HepG2 (cell line): ENCODE data around the gene FAM13B. TPM values are rescaled to one million over a fixed set of nuclear protein-coding genes. Genes with fewer than 3 reads are reported as not detected.

ENCODE experiments used
- ATAC-seq: fragments of 200-7000 bp; cut with Tn5 transposase; 3 replicates; pipeline ENCODE4 v1.9.1; 2020; ENCODE audit warnings: mild to moderate bottlenecking, moderate library complexity
- BruUV-seq: library from RNA; stranded (reverse); fragments of 400-500 nt; replicated peaks from 2 replicates; lab custom pipeline; 2021; lab: Mats Ljungman, UMichigan
- CTCF ChIA-PET: fragments of 300-600 bp; formaldehyde crosslinking; extraction: SDS; loops from one replicate; lab custom pipeline; 2021; ENCODE audit warnings: low total read pairs, inconsistent platforms, low intra/inter-chr PET ratio; lab: Yijun Ruan, JAX
- POLR2A ChIA-PET: fragments of 350-600 bp; sonication (Branson Sonifier 250); formaldehyde crosslinking; loops from one replicate; lab custom pipeline; 2020; ENCODE audit warnings: antibody characterized with exemption, inconsistent platforms; lab: Yijun Ruan, JAX
- DNase-seq: peaks from one replicate; pipeline ENCODE4 v3.0.0-alpha.2; 2015; ENCODE audit warnings: low spot score
- FAIRE-seq: peaks from 3 replicates; lab custom pipeline; 2011; peaks lifted over from hg19 to GRCh38; lab: Jason Lieb, UNC
- H2AFZ ChIP-seq: one replicate; pipeline ENCODE4 v1.6.1; 2011; ENCODE audit warnings: low read length, inconsistent platforms
- H3K27ac ChIP-seq: fragments of 300-600 bp; 3 replicates; pipeline ENCODE4 v1.8.0; 2011; ENCODE audit warnings: mixed run types, mild to moderate bottlenecking, mixed read lengths, low read length, inconsistent platforms; ENCODE audit not compliant: insufficient read depth; ENCODE audit errors: extremely low read length
- H3K27me3 ChIP-seq, 2 experiments: fragments of 200-600 bp in 1 of 2; 2 replicates in 1 of 2; 3 replicates in 1 of 2; pipeline versions ENCODE4 v1.6.0 to v1.8.0; 2011; ENCODE audit warnings: low read length in 2 of 2, mild to moderate bottlenecking in 2 of 2, moderate library complexity in 2 of 2, inconsistent platforms in 1 of 2; ENCODE audit not compliant: insufficient read depth in 2 of 2, control insufficient read depth in 1 of 2
- H3K36me3 ChIP-seq, 2 experiments: fragments of 200-600 bp in 1 of 2; replicated peaks in 1 of 2; 2 replicates in 1 of 2; 3 replicates in 1 of 2; pipeline versions ENCODE4 v1.5.1 to v1.8.0; 2011; ENCODE audit warnings: low read length in 2 of 2, inconsistent platforms in 1 of 2; ENCODE audit not compliant: insufficient read depth in 2 of 2, control insufficient read depth in 1 of 2
- H3K4me1 ChIP-seq: 2 replicates; pipeline ENCODE4 v1.5.1; 2012; ENCODE audit warnings: low read length, inconsistent platforms; ENCODE audit not compliant: insufficient read depth
- H3K4me2 ChIP-seq: 2 replicates; pipeline ENCODE4 v1.6.0; 2011; ENCODE audit warnings: low read depth, low read length, inconsistent platforms
- H3K4me3 ChIP-seq, 3 experiments: fragments of 200-600 bp in 1 of 3; sonication (generic), shearing (Covaris generic) in 1 of 3; replicated peaks in 1 of 3; 2 replicates each; pipeline ENCODE4 v1.5.1; 2011 to 2016; ENCODE audit warnings: low read length in 3 of 3, inconsistent platforms in 2 of 3, low read depth in 2 of 3, mild to moderate bottlenecking in 2 of 3, control low read depth in 1 of 3, mixed read lengths in 1 of 3; ENCODE audit not compliant: insufficient read depth in 1 of 3
- H3K79me2 ChIP-seq: one replicate; pipeline ENCODE4 v1.6.1; 2011; ENCODE audit warnings: low read length, inconsistent platforms; ENCODE audit not compliant: insufficient read depth
- H3K9ac ChIP-seq: 2 replicates; pipeline ENCODE4 v1.6.0; 2011; ENCODE audit warnings: mild to moderate bottlenecking, low read depth, low read length, inconsistent platforms; ENCODE audit not compliant: insufficient read depth
- H3K9me3 ChIP-seq: 2 replicates; pipeline ENCODE4 v1.5.1; 2012; ENCODE audit warnings: mild to moderate bottlenecking, low read length
- H4K20me1 ChIP-seq: 2 replicates; pipeline ENCODE4 v1.6.0; 2011; ENCODE audit warnings: inconsistent platforms, mild to moderate bottlenecking, low read length, moderate library complexity; ENCODE audit not compliant: insufficient read depth
- CENPT ChIP-seq: sonication (generic); formaldehyde crosslinking; IDR thresholded peaks from 2 replicates; pipeline ENCODE4 v1.8.0; 2022; ENCODE audit warnings: low read depth, mild to moderate bottlenecking, moderate library complexity, missing genetic modification reagents
- HDAC2 ChIP-seq: sonication (generic); formaldehyde crosslinking; IDR thresholded peaks from 2 replicates; pipeline ENCODE4 v1.4.0; 2020; ENCODE audit warnings: missing genetic modification reagents
- MBNL3 ChIP-seq: fragments of 250-450 bp; sonication (Bioruptor Pico); conservative IDR thresholded peaks from 2 replicates; pipeline ENCODE4 v1.8.0; 2022; ENCODE audit warnings: mild to moderate bottlenecking, inconsistent platforms
- PAF1 ChIP-seq: IDR thresholded peaks from 2 replicates; pipeline ENCODE4 v1.6.1; 2016; ENCODE audit warnings: missing genetic modification reagents, missing compliant biosample characterization
- SP2 ChIP-seq: sonication (generic); formaldehyde crosslinking; IDR thresholded peaks from 2 replicates; pipeline ENCODE4 v1.5.1; 2020; ENCODE audit warnings: mild to moderate bottlenecking, missing genetic modification reagents
- TP53 ChIP-seq: sonication (generic); formaldehyde crosslinking; conservative IDR thresholded peaks from 2 replicates; pipeline ENCODE4 v1.4.0; 2020; ENCODE audit warnings: missing genetic modification reagents
- ZKSCAN5 ChIP-seq: sonication (generic); formaldehyde crosslinking; IDR thresholded peaks from 2 replicates; pipeline ENCODE4 v1.5.1; 2020; ENCODE audit warnings: mild to moderate bottlenecking, missing genetic modification reagents
- ZNF138 ChIP-seq: sonication (generic); formaldehyde crosslinking; IDR thresholded peaks from 2 replicates; pipeline ENCODE4 v1.5.0; 2020; ENCODE audit warnings: mild to moderate bottlenecking, low read depth, missing genetic modification reagents
- ZNF382 ChIP-seq: sonication (generic); formaldehyde crosslinking; IDR thresholded peaks from 2 replicates; pipeline ENCODE4 v1.5.0; 2020; ENCODE audit warnings: missing genetic modification reagents, mild to moderate bottlenecking, borderline replicate concordance
- ZNF629 ChIP-seq: sonication (generic); formaldehyde crosslinking; conservative IDR thresholded peaks from 2 replicates; pipeline ENCODE4 v1.5.0; 2020; ENCODE audit warnings: missing genetic modification reagents
- ZNF670 ChIP-seq: sonication (generic); formaldehyde crosslinking; IDR thresholded peaks from 2 replicates; pipeline ENCODE4 v1.8.0; 2022; ENCODE audit warnings: mild to moderate bottlenecking, missing genetic modification reagents, borderline replicate concordance
- ZZZ3 ChIP-seq: sonication (generic); formaldehyde crosslinking; IDR thresholded peaks from 2 replicates; pipeline ENCODE4 v1.4.0; 2020; ENCODE audit warnings: missing genetic modification reagents, mild to moderate bottlenecking, borderline replicate concordance
- WGBS: methylation state at CpG from one replicate; pipeline ENCODE4 v1.1.6; 2017; ENCODE audit warnings: low lambda C conversion rate; 5-methylcytosine and 5-hydroxymethylcytosine counted together
- in situ Hi-C: cut with HindIII; loops from 2 replicates; pipeline ENCODE4 v1.10.0; 2017; ENCODE audit warnings: low pct_unique_long_range_greater_than_20kb; ENCODE audit not compliant: extremely low pct_ligation_motif_present
- intact Hi-C: fragments of 100-400 bp; cut with micrococcal nuclease; formaldehyde crosslinking; loops from one replicate; pipeline ENCODE4 v1.10.0; 2022; ENCODE audit not compliant: unreplicated experiment
- polyA plus RNA-seq, 8 experiments: library from polyadenylated mRNA; depleted of rRNA in 3 of 8; stranded (reverse) in 7 of 8; unstranded in 1 of 8; fragments of >200 nt; fragmentation: Illumina TruSeq in 4 of 8; extraction: Trizol in 4 of 8; gene quantifications; 2 replicates each; pipeline versions ENCODE4 v1.2.1 to v1.2.3, GENCODE V29; 2011 to 2016; ENCODE audit warnings: low read depth in 4 of 8, missing spikeins in 1 of 8, mixed read lengths in 1 of 8; ENCODE audit not compliant: insufficient read depth in 1 of 8
- total RNA-seq, 5 experiments: library from RNA; depleted of rRNA; stranded (reverse); fragments of >200 nt; fragmentation: Illumina TruSeq; extraction: Trizol; gene quantifications; 2 replicates each; pipeline ENCODE4 v1.2.3, GENCODE V29; 2016; ENCODE audit warnings: low read depth in 1 of 5
- TF ChIP-seq, protein P1 (sequence below): sonication (generic); formaldehyde crosslinking; IDR thresholded peaks from 2 replicates; pipeline ENCODE4 v1.4.0; 2020; ENCODE audit warnings: missing genetic modification reagents
- TF ChIP-seq, protein P2 (sequence below): sonication (generic); formaldehyde crosslinking; IDR thresholded peaks from 2 replicates; pipeline ENCODE4 v1.9.0; 2021; ENCODE audit warnings: missing genetic modification reagents, borderline replicate concordance
- TF ChIP-seq, protein P3 (sequence below): IDR thresholded peaks from 2 replicates; pipeline ENCODE4 v1.6.1; 2016
- TF ChIP-seq, protein P4 (sequence below): sonication (generic); formaldehyde crosslinking; IDR thresholded peaks from 2 replicates; pipeline ENCODE4 v1.4.0; 2020; ENCODE audit warnings: mild to moderate bottlenecking, missing genetic modification reagents

The FAM13B gene
- total and polyA plus RNA-seq, 2 of the 13 experiments (the other 11 are each of a cell fraction or from before 2014, with no cell fraction given) = 6.9 to 11.5 TPM

DNA sequence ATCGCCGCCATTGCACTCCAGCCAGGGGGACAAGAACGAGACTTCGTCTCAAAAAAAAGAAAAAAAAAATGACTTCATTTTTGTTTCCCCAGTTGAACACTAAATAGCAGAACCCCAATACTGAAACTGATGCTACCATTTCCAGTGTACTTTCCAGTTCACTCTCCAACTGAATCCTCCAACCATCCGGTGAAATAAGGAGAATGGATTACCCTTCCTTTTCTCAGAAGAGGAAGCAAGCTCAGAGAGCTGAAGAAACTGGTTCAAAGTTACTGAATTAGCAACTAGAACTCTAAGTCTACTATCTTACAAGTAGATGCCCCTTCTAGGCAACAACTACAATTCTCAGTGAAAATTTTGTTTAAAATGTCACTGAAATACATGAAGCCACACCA, 3.9 kb downstream of the FAM13B start:
- Histone ChIP-seq H3K36me3 (peaks cover 0 to 4% of the 10 kb centered on the region in 2 experiments; a peak in 1 of 5 replicates), H3K27ac (no peak overlapping the region), H3K4me1 (peaks cover 57% of the 10 kb centered on the region), H3K9me3 (no peaks in the 10 kb centered on the region), H3K9ac (no peak overlapping the region), H2AFZ (no peak overlapping the region), H4K20me1 (peaks cover 56% of the 10 kb centered on the region), H3K4me3 (no peak overlapping the region), H3K4me2 (no peak overlapping the region; the same call in 1 of the 2 replicates), H3K79me2 (peaks cover 84% of the 10 kb centered on the region), H3K27me3 (no peaks in the 10 kb centered on the region; a peak in 1 of 5 replicates)
- BruUV-seq = no TSS peak
- FAIRE-seq (no peak), ATAC-seq (no peak), DNase-seq (no peak)
- ChIA-PET CTCF (no interaction called here), POLR2A (no interaction called here)
- in situ Hi-C loops = no loop called here
- 92% methylated on average over 5 of the region's 5 CpGs for WGBS
- intact Hi-C loops = no loop called here
- TF ChIP-seq ZNF629 (no peak), ZZZ3 (CRISPR knock-in tag) (no peak), SP2 (CRISPR knock-in tag) (no peak), TP53 (CRISPR knock-in tag) (no peak), ZNF138 (CRISPR knock-in tag) (no peak), PAF1 (CRISPR knock-in tag) (no peak), ZNF670 (CRISPR knock-in tag) (no peak), CENPT (CRISPR knock-in tag) (no peak), ZNF382 (CRISPR knock-in tag) (no peak), HDAC2 (no peak), MBNL3 (CRISPR knock-in tag) (no peak), ZKSCAN5 (CRISPR knock-in tag) (no peak)
- TF ChIP-seq, protein P1, sequence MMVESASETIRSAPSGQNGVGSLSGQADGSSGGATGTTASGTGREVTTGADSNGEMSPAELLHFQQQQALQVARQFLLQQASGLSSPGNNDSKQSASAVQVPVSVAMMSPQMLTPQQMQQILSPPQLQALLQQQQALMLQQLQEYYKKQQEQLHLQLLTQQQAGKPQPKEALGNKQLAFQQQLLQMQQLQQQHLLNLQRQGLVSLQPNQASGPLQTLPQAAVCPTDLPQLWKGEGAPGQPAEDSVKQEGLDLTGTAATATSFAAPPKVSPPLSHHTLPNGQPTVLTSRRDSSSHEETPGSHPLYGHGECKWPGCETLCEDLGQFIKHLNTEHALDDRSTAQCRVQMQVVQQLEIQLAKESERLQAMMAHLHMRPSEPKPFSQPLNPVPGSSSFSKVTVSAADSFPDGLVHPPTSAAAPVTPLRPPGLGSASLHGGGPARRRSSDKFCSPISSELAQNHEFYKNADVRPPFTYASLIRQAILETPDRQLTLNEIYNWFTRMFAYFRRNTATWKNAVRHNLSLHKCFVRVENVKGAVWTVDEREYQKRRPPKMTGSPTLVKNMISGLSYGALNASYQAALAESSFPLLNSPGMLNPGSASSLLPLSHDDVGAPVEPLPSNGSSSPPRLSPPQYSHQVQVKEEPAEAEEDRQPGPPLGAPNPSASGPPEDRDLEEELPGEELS (CRISPR knock-in tag) = no peak
- TF ChIP-seq, protein P2, sequence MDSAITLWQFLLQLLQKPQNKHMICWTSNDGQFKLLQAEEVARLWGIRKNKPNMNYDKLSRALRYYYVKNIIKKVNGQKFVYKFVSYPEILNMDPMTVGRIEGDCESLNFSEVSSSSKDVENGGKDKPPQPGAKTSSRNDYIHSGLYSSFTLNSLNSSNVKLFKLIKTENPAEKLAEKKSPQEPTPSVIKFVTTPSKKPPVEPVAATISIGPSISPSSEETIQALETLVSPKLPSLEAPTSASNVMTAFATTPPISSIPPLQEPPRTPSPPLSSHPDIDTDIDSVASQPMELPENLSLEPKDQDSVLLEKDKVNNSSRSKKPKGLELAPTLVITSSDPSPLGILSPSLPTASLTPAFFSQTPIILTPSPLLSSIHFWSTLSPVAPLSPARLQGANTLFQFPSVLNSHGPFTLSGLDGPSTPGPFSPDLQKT = no peak
- TF ChIP-seq, protein P3, sequence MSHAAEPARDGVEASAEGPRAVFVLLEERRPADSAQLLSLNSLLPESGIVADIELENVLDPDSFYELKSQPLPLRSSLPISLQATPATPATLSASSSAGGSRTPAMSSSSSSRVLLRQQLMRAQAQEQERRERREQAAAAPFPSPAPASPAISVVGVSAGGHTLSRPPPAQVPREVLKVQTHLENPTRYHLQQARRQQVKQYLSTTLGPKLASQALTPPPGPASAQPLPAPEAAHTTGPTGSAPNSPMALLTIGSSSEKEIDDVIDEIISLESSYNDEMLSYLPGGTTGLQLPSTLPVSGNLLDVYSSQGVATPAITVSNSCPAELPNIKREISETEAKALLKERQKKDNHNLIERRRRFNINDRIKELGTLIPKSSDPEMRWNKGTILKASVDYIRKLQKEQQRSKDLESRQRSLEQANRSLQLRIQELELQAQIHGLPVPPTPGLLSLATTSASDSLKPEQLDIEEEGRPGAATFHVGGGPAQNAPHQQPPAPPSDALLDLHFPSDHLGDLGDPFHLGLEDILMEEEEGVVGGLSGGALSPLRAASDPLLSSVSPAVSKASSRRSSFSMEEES (CRISPR knock-in tag) = no peak
- TF ChIP-seq, protein P4, sequence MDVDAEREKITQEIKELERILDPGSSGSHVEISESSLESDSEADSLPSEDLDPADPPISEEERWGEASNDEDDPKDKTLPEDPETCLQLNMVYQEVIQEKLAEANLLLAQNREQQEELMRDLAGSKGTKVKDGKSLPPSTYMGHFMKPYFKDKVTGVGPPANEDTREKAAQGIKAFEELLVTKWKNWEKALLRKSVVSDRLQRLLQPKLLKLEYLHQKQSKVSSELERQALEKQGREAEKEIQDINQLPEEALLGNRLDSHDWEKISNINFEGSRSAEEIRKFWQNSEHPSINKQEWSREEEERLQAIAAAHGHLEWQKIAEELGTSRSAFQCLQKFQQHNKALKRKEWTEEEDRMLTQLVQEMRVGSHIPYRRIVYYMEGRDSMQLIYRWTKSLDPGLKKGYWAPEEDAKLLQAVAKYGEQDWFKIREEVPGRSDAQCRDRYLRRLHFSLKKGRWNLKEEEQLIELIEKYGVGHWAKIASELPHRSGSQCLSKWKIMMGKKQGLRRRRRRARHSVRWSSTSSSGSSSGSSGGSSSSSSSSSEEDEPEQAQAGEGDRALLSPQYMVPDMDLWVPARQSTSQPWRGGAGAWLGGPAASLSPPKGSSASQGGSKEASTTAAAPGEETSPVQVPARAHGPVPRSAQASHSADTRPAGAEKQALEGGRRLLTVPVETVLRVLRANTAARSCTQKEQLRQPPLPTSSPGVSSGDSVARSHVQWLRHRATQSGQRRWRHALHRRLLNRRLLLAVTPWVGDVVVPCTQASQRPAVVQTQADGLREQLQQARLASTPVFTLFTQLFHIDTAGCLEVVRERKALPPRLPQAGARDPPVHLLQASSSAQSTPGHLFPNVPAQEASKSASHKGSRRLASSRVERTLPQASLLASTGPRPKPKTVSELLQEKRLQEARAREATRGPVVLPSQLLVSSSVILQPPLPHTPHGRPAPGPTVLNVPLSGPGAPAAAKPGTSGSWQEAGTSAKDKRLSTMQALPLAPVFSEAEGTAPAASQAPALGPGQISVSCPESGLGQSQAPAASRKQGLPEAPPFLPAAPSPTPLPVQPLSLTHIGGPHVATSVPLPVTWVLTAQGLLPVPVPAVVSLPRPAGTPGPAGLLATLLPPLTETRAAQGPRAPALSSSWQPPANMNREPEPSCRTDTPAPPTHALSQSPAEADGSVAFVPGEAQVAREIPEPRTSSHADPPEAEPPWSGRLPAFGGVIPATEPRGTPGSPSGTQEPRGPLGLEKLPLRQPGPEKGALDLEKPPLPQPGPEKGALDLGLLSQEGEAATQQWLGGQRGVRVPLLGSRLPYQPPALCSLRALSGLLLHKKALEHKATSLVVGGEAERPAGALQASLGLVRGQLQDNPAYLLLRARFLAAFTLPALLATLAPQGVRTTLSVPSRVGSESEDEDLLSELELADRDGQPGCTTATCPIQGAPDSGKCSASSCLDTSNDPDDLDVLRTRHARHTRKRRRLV (CRISPR knock-in tag) = no peak
